Measurements from ENCODE around the gene LHX2. TPM values are rescaled to one million over a fixed set of nuclear protein-coding genes. Genes with fewer than 3 reads are reported as not detected.

LHX2 gene
- total and polyA plus RNA-seq, 9 of the 15 experiments (the other 6 are each of a cell fraction or from before 2014, with no cell fraction given), result 0.07 TPM; not detected in 8

DNA sequence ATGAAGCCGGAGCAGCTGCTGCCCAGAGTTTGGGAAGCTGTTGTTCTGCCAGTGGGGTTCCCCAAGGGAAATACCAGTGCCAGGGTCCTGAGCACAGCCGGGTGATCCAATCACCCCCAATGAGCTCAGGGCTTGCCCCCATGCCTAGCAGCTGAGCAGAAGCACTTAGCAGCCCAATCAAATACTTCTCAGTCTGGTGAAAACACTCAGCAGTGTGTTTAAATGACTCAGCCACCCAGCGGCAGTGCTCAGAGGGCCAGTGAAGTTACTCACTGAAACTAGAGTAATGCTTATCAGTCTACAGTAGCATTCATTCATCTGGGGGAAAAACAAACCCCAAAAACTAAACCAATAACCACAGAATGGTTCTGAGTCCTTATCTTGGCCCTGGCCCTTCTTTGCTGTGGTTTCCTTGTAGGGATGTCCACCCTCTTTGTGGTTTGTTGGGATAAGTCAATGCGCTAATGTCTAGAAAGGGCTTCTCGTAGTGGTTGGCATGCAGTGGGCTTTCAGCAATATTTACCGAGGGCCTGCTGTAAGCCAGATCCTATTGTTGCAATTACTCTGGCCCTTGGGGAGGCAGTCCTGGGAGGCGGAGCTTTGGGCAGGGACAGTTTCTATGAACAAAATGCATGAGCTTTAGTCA, 43.1 kb downstream of the LHX2 start (continued):
- TF ChIP-seq, protein P1, sequence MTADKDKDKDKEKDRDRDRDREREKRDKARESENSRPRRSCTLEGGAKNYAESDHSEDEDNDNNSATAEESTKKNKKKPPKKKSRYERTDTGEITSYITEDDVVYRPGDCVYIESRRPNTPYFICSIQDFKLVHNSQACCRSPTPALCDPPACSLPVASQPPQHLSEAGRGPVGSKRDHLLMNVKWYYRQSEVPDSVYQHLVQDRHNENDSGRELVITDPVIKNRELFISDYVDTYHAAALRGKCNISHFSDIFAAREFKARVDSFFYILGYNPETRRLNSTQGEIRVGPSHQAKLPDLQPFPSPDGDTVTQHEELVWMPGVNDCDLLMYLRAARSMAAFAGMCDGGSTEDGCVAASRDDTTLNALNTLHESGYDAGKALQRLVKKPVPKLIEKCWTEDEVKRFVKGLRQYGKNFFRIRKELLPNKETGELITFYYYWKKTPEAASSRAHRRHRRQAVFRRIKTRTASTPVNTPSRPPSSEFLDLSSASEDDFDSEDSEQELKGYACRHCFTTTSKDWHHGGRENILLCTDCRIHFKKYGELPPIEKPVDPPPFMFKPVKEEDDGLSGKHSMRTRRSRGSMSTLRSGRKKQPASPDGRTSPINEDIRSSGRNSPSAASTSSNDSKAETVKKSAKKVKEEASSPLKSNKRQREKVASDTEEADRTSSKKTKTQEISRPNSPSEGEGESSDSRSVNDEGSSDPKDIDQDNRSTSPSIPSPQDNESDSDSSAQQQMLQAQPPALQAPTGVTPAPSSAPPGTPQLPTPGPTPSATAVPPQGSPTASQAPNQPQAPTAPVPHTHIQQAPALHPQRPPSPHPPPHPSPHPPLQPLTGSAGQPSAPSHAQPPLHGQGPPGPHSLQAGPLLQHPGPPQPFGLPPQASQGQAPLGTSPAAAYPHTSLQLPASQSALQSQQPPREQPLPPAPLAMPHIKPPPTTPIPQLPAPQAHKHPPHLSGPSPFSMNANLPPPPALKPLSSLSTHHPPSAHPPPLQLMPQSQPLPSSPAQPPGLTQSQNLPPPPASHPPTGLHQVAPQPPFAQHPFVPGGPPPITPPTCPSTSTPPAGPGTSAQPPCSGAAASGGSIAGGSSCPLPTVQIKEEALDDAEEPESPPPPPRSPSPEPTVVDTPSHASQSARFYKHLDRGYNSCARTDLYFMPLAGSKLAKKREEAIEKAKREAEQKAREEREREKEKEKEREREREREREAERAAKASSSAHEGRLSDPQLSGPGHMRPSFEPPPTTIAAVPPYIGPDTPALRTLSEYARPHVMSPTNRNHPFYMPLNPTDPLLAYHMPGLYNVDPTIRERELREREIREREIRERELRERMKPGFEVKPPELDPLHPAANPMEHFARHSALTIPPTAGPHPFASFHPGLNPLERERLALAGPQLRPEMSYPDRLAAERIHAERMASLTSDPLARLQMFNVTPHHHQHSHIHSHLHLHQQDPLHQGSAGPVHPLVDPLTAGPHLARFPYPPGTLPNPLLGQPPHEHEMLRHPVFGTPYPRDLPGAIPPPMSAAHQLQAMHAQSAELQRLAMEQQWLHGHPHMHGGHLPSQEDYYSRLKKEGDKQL (CRISPR knock-in tag; IDR thresholded peaks at IDR 0.05; ENCODE audit: borderline replicate concordance), result no peak
- TF ChIP-seq, protein P2, sequence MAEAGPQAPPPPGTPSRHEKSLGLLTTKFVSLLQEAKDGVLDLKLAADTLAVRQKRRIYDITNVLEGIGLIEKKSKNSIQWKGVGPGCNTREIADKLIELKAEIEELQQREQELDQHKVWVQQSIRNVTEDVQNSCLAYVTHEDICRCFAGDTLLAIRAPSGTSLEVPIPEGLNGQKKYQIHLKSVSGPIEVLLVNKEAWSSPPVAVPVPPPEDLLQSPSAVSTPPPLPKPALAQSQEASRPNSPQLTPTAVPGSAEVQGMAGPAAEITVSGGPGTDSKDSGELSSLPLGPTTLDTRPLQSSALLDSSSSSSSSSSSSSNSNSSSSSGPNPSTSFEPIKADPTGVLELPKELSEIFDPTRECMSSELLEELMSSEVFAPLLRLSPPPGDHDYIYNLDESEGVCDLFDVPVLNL (CRISPR knock-in tag; IDR thresholded peaks at IDR 0.05; ENCODE audit: low read depth), result no peak
- TF ChIP-seq CCAR2 (IDR thresholded peaks at IDR 0.05; ENCODE audit: low read depth, low read length) (no peak), ILF3 (IDR thresholded peaks at IDR 0.05; ENCODE audit: borderline replicate concordance) (no peak), DIDO1 (tag; IDR thresholded peaks at IDR 0.05; ENCODE audit: low read depth) (0 out of 2 replicates have a peak, but pooled peaks have one; percentile 26), ARID1B (IDR thresholded peaks at IDR 0.05) (peak; percentile 70; the same call in 1 of the 2 replicates), LEF1 (IDR thresholded peaks at IDR 0.05) (peak; percentile 100), TEAD1 (CRISPR knock-in tag; IDR thresholded peaks at IDR 0.05) (peak in 1 of 2 experiments; percentile 63; a peak in 2 of 4 replicates), TAF1 (IDR thresholded peaks at IDR 0.05; ENCODE audit: control insufficient read depth, extremely low read depth, insufficient read depth, low read length, severe bottlenecking) (no peak), HMG20A (CRISPR knock-in tag; conservative IDR thresholded peaks at IDR 0.05) (no peak), YBX1 (IDR thresholded peaks at IDR 0.05) (no peak), CC2D1A (IDR thresholded peaks at IDR 0.05) (no peak), TAF7 (tag; IDR thresholded peaks at IDR 0.05) (no peak), XRCC4 (IDR thresholded peaks at IDR 0.05; ENCODE audit: extremely low read depth, insufficient read depth, insufficient read length) (no peak), NFE2 (IDR thresholded peaks at IDR 0.05; ENCODE audit: low read depth) (0 out of 2 replicates have a peak, but pooled peaks have one; percentile 40)
- TF ChIP-seq, protein P3, sequence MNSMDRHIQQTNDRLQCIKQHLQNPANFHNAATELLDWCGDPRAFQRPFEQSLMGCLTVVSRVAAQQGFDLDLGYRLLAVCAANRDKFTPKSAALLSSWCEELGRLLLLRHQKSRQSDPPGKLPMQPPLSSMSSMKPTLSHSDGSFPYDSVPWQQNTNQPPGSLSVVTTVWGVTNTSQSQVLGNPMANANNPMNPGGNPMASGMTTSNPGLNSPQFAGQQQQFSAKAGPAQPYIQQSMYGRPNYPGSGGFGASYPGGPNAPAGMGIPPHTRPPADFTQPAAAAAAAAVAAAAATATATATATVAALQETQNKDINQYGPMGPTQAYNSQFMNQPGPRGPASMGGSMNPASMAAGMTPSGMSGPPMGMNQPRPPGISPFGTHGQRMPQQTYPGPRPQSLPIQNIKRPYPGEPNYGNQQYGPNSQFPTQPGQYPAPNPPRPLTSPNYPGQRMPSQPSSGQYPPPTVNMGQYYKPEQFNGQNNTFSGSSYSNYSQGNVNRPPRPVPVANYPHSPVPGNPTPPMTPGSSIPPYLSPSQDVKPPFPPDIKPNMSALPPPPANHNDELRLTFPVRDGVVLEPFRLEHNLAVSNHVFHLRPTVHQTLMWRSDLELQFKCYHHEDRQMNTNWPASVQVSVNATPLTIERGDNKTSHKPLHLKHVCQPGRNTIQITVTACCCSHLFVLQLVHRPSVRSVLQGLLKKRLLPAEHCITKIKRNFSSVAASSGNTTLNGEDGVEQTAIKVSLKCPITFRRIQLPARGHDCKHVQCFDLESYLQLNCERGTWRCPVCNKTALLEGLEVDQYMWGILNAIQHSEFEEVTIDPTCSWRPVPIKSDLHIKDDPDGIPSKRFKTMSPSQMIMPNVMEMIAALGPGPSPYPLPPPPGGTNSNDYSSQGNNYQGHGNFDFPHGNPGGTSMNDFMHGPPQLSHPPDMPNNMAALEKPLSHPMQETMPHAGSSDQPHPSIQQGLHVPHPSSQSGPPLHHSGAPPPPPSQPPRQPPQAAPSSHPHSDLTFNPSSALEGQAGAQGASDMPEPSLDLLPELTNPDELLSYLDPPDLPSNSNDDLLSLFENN (IDR thresholded peaks at IDR 0.05; ENCODE audit: low read depth in 2 of 2, low read length in 2 of 2), result peak in 1 of 2 experiments; percentile 57; a peak in 1 of 4 replicates
- TF ChIP-seq, protein P4, sequence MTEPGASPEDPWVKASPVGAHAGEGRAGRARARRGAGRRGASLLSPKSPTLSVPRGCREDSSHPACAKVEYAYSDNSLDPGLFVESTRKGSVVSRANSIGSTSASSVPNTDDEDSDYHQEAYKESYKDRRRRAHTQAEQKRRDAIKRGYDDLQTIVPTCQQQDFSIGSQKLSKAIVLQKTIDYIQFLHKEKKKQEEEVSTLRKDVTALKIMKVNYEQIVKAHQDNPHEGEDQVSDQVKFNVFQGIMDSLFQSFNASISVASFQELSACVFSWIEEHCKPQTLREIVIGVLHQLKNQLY (CRISPR knock-in tag; conservative IDR thresholded peaks at IDR 0.05), result no peak
